IPS-NIHi7 (cell line): Measurements from ENCODE around the gene DMP1.

Source experiments
- DNase-seq: peaks from one replicate; pipeline ENCODE4 v3.0.0; 2012; ENCODE audit warnings: mixed read lengths; ENCODE audit errors: extremely low spot score

DMP1 gene

GRCh38 chr4:87649980-87650379 is at the start of gene DMP1:
DMP1 (plus strand) TSS chr4:87650280; CDS start chr4:87656493, 6,213 bp downstream.
- no peak for DNase-seq

- no peak for DNase-seq
These were observed 48.7 kb upstream of the DMP1 start for GRCh38 chr4:87601361-87601760.

DNA sequence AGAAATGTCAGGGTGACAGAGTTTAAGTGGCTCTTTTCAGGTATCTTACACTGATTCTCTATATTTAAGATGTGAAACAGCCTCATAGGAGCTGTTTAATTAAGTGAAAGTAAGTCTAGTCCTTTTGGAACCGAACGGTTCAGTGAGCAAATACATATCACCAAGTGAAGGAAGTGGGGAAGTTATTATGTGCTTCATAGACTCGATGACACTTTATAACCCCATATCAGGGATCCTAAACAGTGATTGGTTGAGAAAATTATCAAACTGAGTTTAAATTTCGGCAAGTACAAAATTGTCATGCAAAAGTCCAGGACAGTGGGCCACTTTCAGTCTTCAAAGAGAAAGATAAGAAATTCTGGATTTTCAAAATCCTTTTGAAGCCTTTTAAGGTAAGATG is 41.9 kb upstream of the DMP1 start, which contains the start of gene DSPP:
Gene DSPP, plus strand, starts transcription at position 301 of the 400 bp plus-strand sequence. CDS start 2,380 bp downstream, outside the sequence.
- DNase-seq = no peak

- no peak for DNase-seq
These were observed 35.7 kb upstream of the DMP1 start for GRCh38 chr4:87614292-87614890.

- DNase-seq = no peak
These were observed 33.8 kb upstream of the DMP1 start for GRCh38 chr4:87616268-87616667.

DNA sequence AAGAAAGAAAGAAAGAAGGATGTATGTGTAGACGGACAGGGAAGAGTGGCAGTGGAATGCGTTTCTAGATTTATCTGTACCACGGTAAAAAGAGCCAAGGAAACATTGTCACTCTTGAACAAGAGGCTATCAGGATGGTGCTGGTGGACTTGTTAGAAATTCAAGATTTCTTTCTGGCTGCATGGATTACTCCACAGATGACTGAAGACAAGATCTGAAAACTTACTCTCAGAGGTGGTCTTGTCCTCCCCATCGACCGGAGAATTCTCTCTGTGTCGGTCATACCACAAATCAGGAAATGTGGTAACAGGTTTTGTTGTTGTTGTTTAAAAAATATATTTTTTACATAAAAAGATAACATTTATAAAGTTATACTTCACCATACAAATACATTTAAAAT is 30.0 kb upstream of the DMP1 start:
- DNase-seq = no peak

DNA sequence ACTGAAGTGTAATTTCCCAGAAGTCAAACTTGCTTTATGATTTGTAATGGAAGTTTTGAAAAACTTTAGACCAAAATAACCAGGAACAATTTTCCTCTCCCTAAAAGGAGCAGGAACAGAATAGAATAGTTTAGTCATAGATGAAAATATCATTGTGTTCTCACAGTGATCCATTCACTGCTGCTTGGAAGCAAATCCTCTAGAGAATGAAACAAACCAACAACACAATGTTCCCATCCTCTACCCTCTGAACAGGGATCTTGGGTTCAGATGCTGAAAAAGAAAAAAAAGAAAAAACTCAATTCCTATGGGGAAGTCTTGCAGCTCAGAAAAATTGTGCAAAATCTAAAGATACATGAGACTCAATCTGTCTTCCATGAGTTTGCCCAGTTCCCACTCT is 29.6 kb upstream of the DMP1 start:
- no peak for DNase-seq

- DNase-seq = no peak
These were observed 27.8 kb upstream of the DMP1 start for GRCh38 chr4:87622303-87622702.

- DNase-seq = no peak
These were observed 25.4 kb upstream of the DMP1 start for GRCh38 chr4:87624698-87625097.

- DNase-seq = no peak
These were observed 18.4 kb upstream of the DMP1 start for GRCh38 chr4:87631668-87632067.

GRCh38 chr4:87632469-87632868 is 17.6 kb upstream of the DMP1 start:
- DNase-seq = no peak

GRCh38 chr4:87633243-87633642 is 16.8 kb upstream of the DMP1 start:
- no peak for DNase-seq

- no peak for DNase-seq
These were observed 5.8 kb upstream of the DMP1 start for GRCh38 chr4:87644286-87644685.

DNA sequence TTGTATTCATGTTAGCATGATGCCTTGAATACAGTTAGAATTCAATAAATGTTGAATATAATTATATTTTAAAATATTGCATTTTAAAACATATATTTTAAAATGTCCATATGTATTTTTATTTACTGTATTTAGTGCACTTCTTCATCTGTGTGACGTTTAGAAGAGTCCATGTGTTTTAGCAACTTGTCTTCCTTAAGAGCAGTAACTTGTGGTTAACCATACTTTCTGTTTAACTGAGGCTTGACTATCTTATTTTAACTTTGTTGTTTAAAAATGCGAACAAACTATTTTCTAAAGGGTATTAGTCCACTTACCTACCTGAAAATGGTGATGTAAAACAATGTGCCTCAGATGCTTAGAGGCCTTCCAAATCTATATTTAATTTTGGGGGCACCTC is 858 bp downstream of the DMP1 start:
- DNase-seq = no peak

GRCh38 chr4:87651941-87652340 is 1.9 kb downstream of the DMP1 start:
- DNase-seq = no peak

- no peak for DNase-seq
These were observed 4.5 kb downstream of the DMP1 start for GRCh38 chr4:87654487-87655044.

DNA sequence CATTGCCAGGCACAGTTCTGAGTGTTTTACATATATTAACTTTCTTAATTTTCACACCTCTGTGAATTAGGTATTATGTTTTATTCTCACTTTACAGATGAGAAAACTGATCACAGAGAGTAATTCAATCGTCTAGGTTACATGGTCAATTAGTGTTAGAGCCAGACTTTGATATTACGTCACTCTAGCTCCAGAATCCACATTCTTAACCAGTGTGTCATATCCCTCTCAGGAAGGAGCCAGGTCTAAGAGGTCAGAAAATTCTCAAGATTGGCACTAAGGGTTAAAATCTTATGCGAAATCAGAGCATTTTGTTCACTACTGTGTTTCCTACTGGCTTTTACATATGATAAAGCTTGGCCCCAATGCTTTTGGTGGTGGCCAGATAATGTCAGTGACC is 7.4 kb downstream of the DMP1 start:
- no peak for DNase-seq

DNA sequence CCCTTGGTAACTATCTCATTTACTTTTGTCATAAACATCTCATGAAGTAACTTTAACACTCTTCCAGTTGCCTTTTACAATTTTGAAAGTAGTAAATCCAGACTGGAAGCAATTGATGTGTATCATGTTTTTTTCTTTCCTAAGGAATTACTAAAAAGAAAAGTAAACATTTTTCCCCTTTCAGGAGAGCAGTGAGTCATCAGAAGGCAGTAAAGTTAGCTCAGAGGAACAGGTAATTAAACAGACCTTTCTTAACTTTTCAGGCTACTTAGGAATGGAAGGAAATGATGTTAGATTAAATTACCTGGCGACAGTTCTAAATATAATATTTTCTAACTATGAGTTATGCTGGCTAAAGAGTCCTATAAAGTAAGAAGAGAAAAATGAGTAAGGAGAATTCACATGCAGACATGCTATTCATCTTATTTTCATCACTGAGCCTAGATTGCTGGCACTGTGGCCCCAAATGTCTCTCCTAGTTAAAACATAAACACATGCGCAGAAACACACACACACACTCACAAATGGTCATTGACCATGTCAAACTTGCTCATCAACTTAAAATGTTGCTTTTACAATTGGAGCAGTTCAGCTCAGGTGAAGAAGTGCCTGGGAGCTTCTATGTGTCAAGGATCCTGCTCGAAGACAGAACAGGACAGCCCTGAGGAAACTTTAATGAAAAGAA is 9.3 kb downstream of the DMP1 start:
- no peak for DNase-seq

- DNase-seq = no peak
These were observed 12.8 kb downstream of the DMP1 start for GRCh38 chr4:87662871-87663270.

GRCh38 chr4:87669373-87669772 is 19.3 kb downstream of the DMP1 start:
- no peak for DNase-seq

DNA sequence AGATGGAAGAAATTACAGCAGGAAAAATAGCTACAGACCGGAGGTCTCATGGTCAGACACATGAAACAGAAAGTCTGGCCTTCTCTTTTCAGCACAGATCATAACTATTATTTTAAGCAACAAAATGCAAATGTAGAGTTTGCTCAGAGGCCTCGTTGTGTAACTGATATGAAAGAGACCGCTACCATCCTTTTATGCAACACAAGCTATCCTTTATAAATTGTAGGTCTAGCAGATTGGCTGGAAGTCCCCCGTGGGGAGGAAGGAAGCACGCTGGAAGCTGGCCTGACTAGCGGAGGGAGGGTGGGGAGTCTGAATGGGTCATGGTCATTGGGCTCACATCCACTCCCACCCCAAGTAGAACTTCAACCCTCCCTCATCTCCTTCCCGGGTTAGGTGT is 27.7 kb downstream of the DMP1 start:
- DNase-seq = no peak

DNA sequence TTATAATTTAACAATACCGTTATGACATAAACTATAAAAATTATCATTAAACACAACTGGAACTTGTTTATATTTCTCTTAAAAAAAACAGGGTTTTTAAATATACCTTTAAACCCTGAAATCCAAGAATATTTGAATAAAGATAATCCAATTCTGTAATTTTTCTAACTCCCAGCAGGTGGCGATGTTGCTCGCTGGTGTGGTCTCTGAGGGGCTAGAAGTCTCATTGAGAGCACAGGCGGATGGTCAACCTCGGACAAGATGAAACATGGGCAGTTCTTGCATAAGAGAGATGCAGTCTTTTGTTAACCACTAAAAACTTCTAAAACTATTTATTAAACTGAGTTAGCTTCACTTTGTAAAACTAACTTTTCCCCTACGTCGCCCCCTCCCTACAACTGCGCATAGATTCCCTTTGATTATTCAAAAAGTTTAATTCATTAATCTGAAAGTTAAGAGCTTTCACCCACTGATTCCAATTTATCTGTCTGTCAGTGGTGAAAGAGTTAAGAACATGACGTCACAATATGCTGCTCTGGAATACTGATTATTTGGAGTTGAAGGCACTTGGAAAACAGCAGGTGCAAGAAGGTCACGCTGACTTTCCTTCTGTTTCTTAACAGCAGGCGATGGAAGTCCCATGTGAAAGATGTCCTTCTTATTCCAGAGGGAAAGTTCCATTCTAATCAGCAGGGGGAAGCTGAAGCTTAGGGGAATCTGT is 29.5 kb downstream of the DMP1 start:
- DNase-seq = peak; percentile 81

GRCh38 chr4:87680271-87680670 is 30.2 kb downstream of the DMP1 start:
- DNase-seq = no peak
